Naive thymus-derived CD8-positive, alpha-beta T cell (primary cell): ENCODE data around the gene R3HDM2. TPM values are rescaled to one million over a fixed set of nuclear protein-coding genes. Genes with fewer than 3 reads are reported as not detected.

ENCODE experiments used
- ATAC-seq, 2 donors: fragments of 150-1000 bp; cut with Tn5 transposase in 1 of 2; sonication (Bioruptor Pico), chemical (Tn5 transposase) in 1 of 2; 1 replicate in 1 of 2; 2 replicates in 1 of 2; pipeline ENCODE4 v1.10.0; 2021; ENCODE audit warnings: mild to moderate bottlenecking in 2 of 2, moderate library complexity in 2 of 2
- POLR2A ChIA-PET: fragments of 350-600 bp; sonication (Branson Sonifier 250); formaldehyde crosslinking; loops from one replicate; lab custom pipeline; 2021; ENCODE audit warnings: antibody characterized with exemption; lab: Charles Lee
- DNase-seq, 10 donors: peaks; one replicate each; pipeline versions ENCODE4 v3.0.0 to v3.0.0-alpha.2; 2020 to 2022
- H3K27ac Mint-ChIP-seq, 10 donors: one replicate each; pipeline ENCODE4 v1.8.0; 2020 to 2022; ENCODE audit warnings: mild to moderate bottlenecking in 10 of 10, mixed read lengths in 10 of 10, moderate library complexity in 4 of 10, inconsistent platforms in 1 of 10
- H3K27me3 Mint-ChIP-seq, 5 donors: one replicate each; pipeline ENCODE4 v1.8.0; 2021 to 2022; ENCODE audit warnings: mixed read lengths in 5 of 5
- H3K36me3 Mint-ChIP-seq, 3 donors: one replicate each; pipeline ENCODE4 v1.8.0; 2020 to 2022; ENCODE audit warnings: mixed read lengths in 3 of 3, mild to moderate bottlenecking in 2 of 3, inconsistent platforms in 1 of 3
- H3K4me1 Mint-ChIP-seq, 4 donors: one replicate each; pipeline ENCODE4 v1.8.0; 2021 to 2022; ENCODE audit warnings: mixed read lengths in 4 of 4
- H3K4me3 Mint-ChIP-seq, 10 donors: one replicate each; pipeline ENCODE4 v1.8.0; 2020 to 2022; ENCODE audit warnings: mild to moderate bottlenecking in 10 of 10, mixed read lengths in 10 of 10, moderate library complexity in 6 of 10, inconsistent platforms in 1 of 10
- H3K9me3 Mint-ChIP-seq, 9 donors: one replicate each; pipeline ENCODE4 v1.8.0; 2020 to 2022; ENCODE audit warnings: mixed read lengths in 9 of 9, mild to moderate bottlenecking in 3 of 9, inconsistent platforms in 1 of 9, moderate library complexity in 1 of 9
- polyA plus RNA-seq, 3 donors: library from polyadenylated mRNA; unstranded; fragments of 300-500 nt; fragmentation: Illumina TruSeq; gene quantifications; one replicate each; pipeline ENCODE4 v1.2.3, GENCODE V29; 2021
- total RNA-seq, 8 experiments: library from RNA in 2 of 8; stranded (reverse) in 2 of 8; gene quantifications; one replicate each; pipeline ENCODE4 v1.2.3 and lab custom pipeline; 2021 to 2026

The R3HDM2 gene
- total and polyA plus RNA-seq, 5 experiments from 2014 or later = 5.4 to 115 (median 17.3) TPM

- POLR2A ChIA-PET = interaction anchor here (0.9 to 7.5 kb wide), 3 partner anchors 18 to 29 kb away, joined by 3 to 72 read pairs (median 6); partner anchors contain the start of gene NXPH4
- peaks cover 0 to 7% (median 3%) of the 10 kb centered on the region in 3 donors for H3K36me3 Mint-ChIP-seq
- H3K4me1 Mint-ChIP-seq = peaks cover 31 to 54% (median 49%) of the 10 kb centered on the region in 4 donors
- peak; percentile 60 to 86 (median 78) for DNase-seq
- H3K9me3 Mint-ChIP-seq = no peaks in the 10 kb centered on the region
- H3K27me3 Mint-ChIP-seq = peaks cover 23 to 64% (median 47%) of the 10 kb centered on the region in 5 donors
- peak overlapping the region; percentile 70 to 96 (median 86) for H3K4me3 Mint-ChIP-seq
- peak overlapping the region in 3 of 10 donors; percentile 33 to 56 (median 37) for H3K27ac Mint-ChIP-seq
- ATAC-seq = peak; percentile 28 to 36
These were observed 187.1 kb downstream of the R3HDM2 start for GRCh38 chr12:57243521-57244311.

- Mint-ChIP-seq H3K27ac (peak overlapping the region in 3 of 10 donors; percentile 5 to 19 (median 9)), H3K27me3 (peaks cover 24 to 73% (median 52%) of the 10 kb centered on the region in 5 donors), H3K9me3 (no peaks in the 10 kb centered on the region), H3K36me3 (peaks cover 0 to 8% (median 3%) of the 10 kb centered on the region in 3 donors), H3K4me1 (peaks cover 31 to 60% (median 50%) of the 10 kb centered on the region in 4 donors), H3K4me3 (peak overlapping the region; percentile 60 to 96 (median 78))
- POLR2A ChIA-PET = interaction anchor here (0.9 to 7.5 kb wide), 5 partner anchors 8 to 28 kb away, joined by 3 to 72 read pairs (median 6); partner anchors contain the start of genes NXPH4, SHMT2 and STAC3
- DNase-seq (peak in 9 of 10 donors; percentile 36 to 78 (median 58)), ATAC-seq (peak in 1 of 2 donors; percentile 8)
These were observed 188.0 kb downstream of the R3HDM2 start for GRCh38 chr12:57242691-57243454.

GRCh38 chr12:57242329-57242690 lies 188.5 kb downstream of the R3HDM2 start:
- peaks cover 34 to 66% (median 55%) of the 10 kb centered on the region in 4 donors for H3K4me1 Mint-ChIP-seq
- H3K27ac Mint-ChIP-seq = peak overlapping the region in 3 of 10 donors; percentile 19 to 46 (median 42)
- H3K4me3 Mint-ChIP-seq = peak overlapping the region; percentile 14 to 96 (median 80)
- no peak for DNase-seq
- H3K27me3 Mint-ChIP-seq = peaks cover 28 to 78% (median 57%) of the 10 kb centered on the region in 5 donors
- H3K9me3 Mint-ChIP-seq = no peaks in the 10 kb centered on the region
- peaks cover 0 to 8% (median 3%) of the 10 kb centered on the region in 3 donors for H3K36me3 Mint-ChIP-seq
- POLR2A ChIA-PET = interaction anchor here (0.9 to 7.5 kb wide), 5 partner anchors 9 to 28 kb away, joined by 3 to 72 read pairs (median 6); partner anchors contain the start of genes NXPH4, SHMT2 and STAC3
- ATAC-seq = no peak

GRCh38 chr12:57241402-57242310 lies 189.2 kb downstream of the R3HDM2 start:
- Mint-ChIP-seq H3K4me3 (peak overlapping the region; percentile 40 to 96 (median 90)), H3K27me3 (peaks cover 32 to 85% (median 61%) of the 10 kb centered on the region in 5 donors), H3K36me3 (peaks cover 0 to 8% (median under 1%) of the 10 kb centered on the region in 3 donors), H3K9me3 (no peaks in the 10 kb centered on the region), H3K27ac (peak overlapping the region in 4 of 10 donors; percentile 39 to 53 (median 44)), H3K4me1 (peaks cover 40 to 72% (median 61%) of the 10 kb centered on the region in 4 donors)
- DNase-seq (peak in 1 of 10 donors; percentile 62), ATAC-seq (no peak)
- POLR2A ChIA-PET = interaction anchor here (0.7 to 7.5 kb wide), 6 partner anchors 9 to 130 kb away, joined by 3 to 72 read pairs (median 4); partner anchors contain the start of genes NXPH4, SHMT2, STAC3 and STAT6

- peaks cover 44 to 79% (median 65%) of the 10 kb centered on the region in 4 donors for H3K4me1 Mint-ChIP-seq
- H3K27me3 Mint-ChIP-seq = peaks cover 31 to 92% (median 66%) of the 10 kb centered on the region in 5 donors
- DNase-seq (no peak), ATAC-seq (peak in 1 of 2 donors; percentile 8)
- peaks cover 0 to 6% (median 0%) of the 10 kb centered on the region in 3 donors for H3K36me3 Mint-ChIP-seq
- H3K9me3 Mint-ChIP-seq = no peaks in the 10 kb centered on the region
- POLR2A ChIA-PET = interaction anchor here (0.7 to 7.5 kb wide), 5 partner anchors 11 to 129 kb away, joined by 3 to 72 read pairs (median 3); partner anchors contain the start of genes NXPH4, SHMT2 and STAT6
- peak overlapping the region; percentile 90 to 98 (median 94) for H3K4me3 Mint-ChIP-seq
- peak overlapping the region; percentile 7 to 93 (median 85) for H3K27ac Mint-ChIP-seq
These were observed 189.9 kb downstream of the R3HDM2 start for GRCh38 chr12:57240926-57241401.

GRCh38 chr12:57240066-57240921 lies 190.5 kb downstream of the R3HDM2 start:
- Mint-ChIP-seq H3K27ac (peak overlapping the region; percentile 7 to 93 (median 85)), H3K4me3 (peak overlapping the region; percentile 90 to 98 (median 94)), H3K27me3 (peaks cover 31 to 95% (median 67%) of the 10 kb centered on the region in 5 donors), H3K9me3 (no peaks in the 10 kb centered on the region), H3K36me3 (peaks cover 0 to 8% (median 3%) of the 10 kb centered on the region in 3 donors), H3K4me1 (peaks cover 44 to 80% (median 67%) of the 10 kb centered on the region in 4 donors)
- ATAC-seq = peak; percentile 54 to 72
- DNase-seq = peak; percentile 56 to 83 (median 70)
- POLR2A ChIA-PET = interaction anchor here (0.7 to 7.5 kb wide), 6 partner anchors 11 to 52 kb away, joined by 3 to 72 read pairs (median 21); partner anchors contain the start of genes NXPH4 and SHMT2

GRCh38 chr12:57239587-57240065 lies 191.2 kb downstream of the R3HDM2 start:
- peak overlapping the region; percentile 90 to 98 (median 94) for H3K4me3 Mint-ChIP-seq
- H3K4me1 Mint-ChIP-seq = peaks cover 44 to 83% (median 68%) of the 10 kb centered on the region in 4 donors
- peaks cover 0 to 12% (median 5%) of the 10 kb centered on the region in 3 donors for H3K36me3 Mint-ChIP-seq
- peak overlapping the region in 6 of 10 donors; percentile 3 to 87 (median 40) for H3K27ac Mint-ChIP-seq
- H3K27me3 Mint-ChIP-seq = peaks cover 31 to 90% (median 62%) of the 10 kb centered on the region in 5 donors
- POLR2A ChIA-PET = interaction anchor here (0.8 to 7.5 kb wide), 6 partner anchors 10 to 111 kb away, joined by 3 to 72 read pairs (median 21); partner anchors contain the start of genes LRP1, NXPH4 and SHMT2
- DNase-seq (peak in 1 of 10 donors; percentile 57), ATAC-seq (no peak)
- no peaks in the 10 kb centered on the region for H3K9me3 Mint-ChIP-seq

GRCh38 chr12:57238854-57239554 lies 191.8 kb downstream of the R3HDM2 start:
- POLR2A ChIA-PET = interaction anchor here (0.8 to 7.5 kb wide), 6 partner anchors 9 to 111 kb away, joined by 3 to 72 read pairs (median 21); partner anchors contain the start of genes LRP1, NXPH4 and SHMT2
- Mint-ChIP-seq H3K36me3 (peaks cover 0 to 18% (median 11%) of the 10 kb centered on the region in 3 donors), H3K27me3 (peaks cover 31 to 83% (median 57%) of the 10 kb centered on the region in 5 donors), H3K4me1 (peaks cover 44 to 87% (median 70%) of the 10 kb centered on the region in 4 donors), H3K4me3 (peak overlapping the region; percentile 90 to 98 (median 94)), H3K9me3 (no peaks in the 10 kb centered on the region), H3K27ac (peak overlapping the region in 4 of 10 donors; percentile 31 to 87 (median 63))
- ATAC-seq (peak; percentile 54 to 58), DNase-seq (peak; percentile 68 to 92 (median 84))
